HG03520 (cell line): Measurements from ENCODE around the gene KCNAB2.

Source experiments
- ATAC-seq: cut with Tn5 transposase; IDR thresholded peaks from one replicate; pipeline ENCODE4 v1.9.1; 2021; ENCODE audit warnings: mild to moderate bottlenecking, moderate library complexity; ENCODE audit not compliant: unreplicated experiment

KCNAB2 gene

DNA sequence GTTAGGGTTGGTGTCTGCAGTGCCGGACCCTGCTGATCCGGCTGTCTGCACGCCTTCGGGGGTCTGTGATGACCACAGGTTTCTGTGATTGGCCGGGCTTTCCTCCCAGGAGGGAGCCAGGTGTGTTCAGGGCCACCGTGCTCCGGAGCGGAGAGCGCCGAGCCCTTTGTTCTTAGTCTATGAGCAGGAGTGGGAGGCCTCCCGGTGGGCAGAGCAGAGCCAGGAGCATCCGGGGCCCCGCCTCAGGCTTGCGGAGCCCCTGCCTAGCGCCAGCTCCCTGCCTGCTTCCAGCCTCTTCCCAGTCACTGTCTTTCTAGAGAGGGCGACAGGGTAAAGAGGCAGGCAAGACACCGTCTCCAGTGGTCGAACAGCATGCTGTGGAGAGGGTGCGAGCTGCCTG is 31.8 kb downstream of the KCNAB2 start:
- no peak for ATAC-seq

DNA sequence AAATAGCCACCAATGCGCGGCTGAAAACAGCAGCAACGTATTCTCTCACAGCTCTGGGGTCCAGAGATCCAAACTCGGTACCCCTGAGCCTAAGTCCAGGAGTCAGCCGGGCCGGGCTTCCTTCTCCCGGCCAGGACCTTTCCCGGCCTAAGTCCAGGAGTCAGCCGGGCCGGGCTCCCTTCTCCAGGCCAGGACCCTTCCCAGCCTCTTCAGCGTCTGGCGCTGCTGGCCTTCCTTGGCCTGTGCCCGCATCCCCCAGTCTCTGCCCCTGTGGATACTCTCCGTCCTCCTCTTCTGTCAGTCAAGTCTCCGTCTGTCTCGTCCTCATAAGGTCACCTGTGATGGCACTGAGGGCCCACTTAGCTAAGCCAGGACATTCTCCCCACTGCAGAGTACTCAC is 32.2 kb downstream of the KCNAB2 start:
- no peak for ATAC-seq

DNA sequence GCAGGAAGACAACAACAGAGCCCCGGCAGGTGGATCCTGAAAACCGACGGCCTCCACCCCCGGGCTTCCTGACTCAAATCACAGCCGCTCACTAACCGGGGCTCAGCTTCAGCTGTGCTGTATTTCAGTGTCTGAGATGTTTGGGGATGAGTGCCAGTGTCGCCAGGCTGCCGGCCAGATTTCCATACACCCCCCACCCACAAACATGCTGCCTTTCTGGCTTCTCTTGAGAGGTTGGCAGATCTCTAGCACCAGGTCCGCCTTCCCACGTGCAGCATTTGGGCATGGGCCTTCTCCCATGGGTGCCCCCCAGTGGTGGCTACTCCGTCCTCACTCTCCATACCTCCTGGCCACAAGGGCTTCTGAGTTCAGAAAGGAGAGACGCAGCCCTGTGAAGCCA is 34.8 kb downstream of the KCNAB2 start:
- ATAC-seq: no peak

DNA sequence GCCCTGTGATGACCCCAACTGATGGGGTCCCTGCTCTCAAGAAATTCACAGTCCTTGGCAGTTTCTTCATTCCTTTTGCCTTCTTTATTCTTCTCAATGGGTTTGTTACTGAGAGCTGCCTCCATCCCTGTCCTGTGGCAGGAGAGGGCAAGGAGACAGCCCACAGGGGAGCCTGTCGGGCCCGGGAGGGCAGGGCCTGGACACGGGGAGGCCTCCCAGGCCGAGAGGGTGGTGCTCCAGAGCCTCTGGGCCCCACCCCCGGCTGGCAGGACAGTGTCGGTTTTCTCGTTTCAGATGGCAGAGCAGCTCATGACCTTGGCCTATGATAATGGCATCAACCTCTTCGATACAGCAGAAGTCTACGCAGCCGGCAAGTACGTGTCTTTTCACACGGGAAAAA is 36.2 kb downstream of the KCNAB2 start:
- ATAC-seq: no peak

DNA sequence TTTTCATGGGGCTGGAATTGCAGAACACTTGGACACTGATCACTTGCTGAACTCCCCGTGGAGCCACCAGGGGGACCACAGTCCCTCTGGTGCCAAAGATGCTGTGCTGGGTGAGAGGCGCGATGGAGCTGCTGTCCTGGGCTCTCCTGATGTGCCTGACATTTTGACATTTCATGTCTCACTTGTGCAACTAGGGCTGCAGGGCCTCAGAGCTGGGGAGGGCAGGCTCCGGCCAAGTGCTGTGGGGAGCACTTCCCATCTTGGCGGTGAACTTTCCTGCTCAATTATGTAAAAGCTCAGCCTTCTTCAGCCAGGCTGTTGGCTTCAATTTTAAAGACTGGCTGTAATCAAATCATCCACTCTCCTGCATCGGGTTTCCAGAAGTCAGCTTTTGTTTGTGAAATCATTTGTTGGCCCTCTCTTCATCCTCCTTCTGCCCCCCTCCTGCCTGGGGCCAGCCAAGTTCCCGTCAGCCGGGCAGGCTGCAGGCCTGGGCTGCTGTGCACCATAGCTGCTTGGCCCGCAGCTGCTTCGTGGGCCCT is 36.8 kb downstream of the KCNAB2 start:
- no peak for ATAC-seq

DNA sequence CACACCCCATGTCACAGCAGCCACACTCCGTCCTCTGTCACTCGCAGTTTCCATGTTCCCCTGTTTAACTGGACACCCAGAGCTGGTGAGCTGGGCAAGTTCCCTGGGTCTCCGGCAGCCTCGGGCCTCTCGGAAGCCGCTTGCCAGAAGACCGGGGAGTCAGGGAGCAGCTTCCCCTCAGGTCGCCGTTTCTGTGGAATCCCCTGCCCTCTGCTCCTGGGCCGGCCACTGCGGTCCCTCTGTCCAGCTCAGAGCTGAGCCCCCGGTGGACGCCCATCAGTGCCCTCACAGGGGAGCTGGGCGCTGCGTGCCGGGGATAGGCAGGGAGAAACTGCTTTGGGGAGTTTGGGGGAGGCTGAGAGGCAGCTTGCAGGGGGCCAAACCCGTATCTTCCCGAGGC is 37.7 kb downstream of the KCNAB2 start:
- ATAC-seq: no peak

DNA sequence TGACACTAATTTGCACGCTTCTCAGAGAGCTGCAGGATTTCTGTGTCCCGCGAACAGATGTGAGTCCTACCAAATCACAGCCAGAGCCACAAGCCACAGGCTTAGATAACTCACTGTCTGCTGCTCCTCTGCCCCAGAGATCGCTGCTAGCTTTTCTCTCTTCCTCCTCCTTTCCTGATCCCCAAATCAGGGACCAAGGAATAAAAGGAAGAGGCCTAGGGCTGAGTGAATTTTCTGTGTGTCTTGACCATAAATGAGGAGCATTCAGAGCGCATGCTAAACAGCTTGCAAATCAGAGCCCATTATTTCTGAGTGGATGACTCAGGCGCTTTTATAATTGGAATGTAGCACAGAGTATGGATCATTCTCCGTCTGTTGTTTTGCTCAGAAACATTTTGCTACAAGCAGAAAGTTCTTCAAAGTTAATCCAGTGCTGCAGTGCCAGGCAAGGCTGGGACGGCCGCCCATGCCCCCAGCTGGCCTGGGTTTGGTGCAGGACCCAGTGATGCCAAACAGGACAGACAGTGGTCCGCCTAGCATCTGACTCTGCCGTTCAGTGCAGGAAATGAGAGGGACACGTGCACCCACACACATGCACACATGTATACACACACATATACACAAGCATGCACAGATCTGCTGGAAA is 38.2 kb downstream of the KCNAB2 start:
- no peak for ATAC-seq

DNA sequence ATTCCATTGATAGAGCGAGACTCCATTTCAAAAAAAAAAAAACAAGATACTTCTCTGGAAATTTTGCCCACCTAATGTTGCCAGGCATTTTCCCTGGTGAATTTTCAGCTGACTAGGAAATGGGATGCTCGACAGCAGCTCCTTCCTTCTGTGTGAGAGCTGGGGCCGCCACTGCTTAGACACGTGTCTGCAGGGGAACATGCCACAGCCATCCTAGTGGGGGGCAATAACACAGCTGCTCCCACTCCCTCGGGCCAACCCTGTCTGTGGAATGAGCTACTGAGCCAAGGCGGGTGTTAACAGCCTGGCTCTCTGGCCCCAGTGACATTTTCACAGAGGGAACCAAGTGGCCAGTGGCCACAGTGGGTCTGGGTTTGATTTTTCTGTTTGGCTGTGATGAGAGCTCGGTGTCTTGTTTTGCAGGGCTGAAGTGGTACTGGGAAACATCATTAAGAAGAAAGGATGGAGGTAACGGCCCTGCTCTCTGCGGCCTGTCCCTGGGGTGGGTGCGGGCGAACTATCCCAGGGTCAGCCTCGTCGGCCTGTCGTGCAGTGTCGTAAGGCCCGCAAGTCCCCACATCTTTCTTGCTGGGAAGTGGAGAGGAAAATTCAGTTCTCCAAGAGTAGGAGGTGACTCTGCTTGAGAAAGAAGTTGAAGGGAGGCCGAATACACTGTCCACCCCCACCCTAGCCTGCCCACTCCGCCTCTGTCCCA is 39.2 kb downstream of the KCNAB2 start:
- ATAC-seq: no peak

DNA sequence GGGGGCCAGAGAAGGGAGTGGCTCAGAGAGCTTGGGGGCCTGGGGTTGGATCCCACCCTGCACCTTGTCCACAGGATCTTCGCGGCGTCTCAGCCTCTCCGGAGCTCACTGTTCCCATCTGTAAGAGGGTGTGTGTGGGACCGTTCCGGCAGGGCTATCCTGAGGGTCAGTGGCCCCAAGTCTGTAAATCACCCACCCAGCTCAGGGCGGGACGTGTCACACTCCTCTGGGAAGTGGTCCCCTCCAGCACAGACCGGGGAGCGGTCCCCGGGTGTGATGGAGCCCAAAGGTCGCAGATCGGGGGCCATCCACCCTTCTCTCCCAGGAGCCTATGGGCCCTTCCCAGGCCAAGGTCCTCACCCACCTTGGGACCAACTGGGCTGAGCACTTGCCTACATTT is 40.0 kb downstream of the KCNAB2 start:
- ATAC-seq: no peak

DNA sequence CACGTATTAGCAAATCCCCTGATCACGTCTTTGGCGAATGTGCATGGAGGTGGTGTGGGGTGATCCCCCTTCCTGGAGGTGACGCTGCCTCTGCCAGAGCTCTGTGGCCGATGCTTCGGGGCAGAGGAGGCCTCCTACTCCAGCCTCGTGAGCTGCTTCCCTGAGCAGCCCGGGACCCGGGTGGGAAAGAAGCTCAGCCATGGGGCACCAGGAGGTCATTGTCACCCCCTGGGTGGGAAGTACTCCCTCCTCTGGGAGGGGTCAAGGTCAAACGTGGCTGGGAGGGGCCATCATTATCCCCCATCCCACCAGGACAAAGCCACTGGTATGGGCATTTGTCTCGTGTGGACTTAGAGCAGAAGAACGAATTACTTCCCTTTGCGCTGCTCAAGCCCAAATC is 40.7 kb downstream of the KCNAB2 start:
- ATAC-seq: no peak

DNA sequence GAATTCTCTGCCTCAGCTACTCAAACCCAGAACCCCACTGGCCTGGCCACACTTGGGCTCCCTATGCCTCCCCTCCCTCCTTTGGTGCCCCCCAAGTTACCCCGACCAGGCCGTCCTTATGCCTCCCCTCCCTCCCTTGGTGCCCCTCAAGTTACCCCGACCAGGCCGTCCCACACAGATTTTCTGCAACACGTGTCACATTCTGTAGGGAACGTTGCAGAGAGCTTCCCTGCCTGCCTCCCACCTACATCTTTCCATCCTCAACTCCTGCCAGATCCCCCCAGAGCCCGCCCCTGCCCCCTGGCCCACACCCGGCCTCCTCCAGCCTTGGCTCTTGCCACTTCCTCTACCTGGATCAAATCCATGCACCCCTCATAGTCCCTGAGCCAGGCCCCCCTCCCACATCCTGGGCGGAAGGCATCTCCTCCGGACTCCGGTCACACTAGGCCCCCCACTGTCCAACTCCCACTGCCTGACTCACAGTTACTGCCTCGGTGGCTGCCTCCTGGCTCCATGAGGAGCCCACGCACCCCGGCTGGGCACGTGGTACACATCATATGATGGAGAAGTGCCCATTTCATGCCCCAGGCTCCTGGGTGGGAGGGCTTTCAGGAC is 41.2 kb downstream of the KCNAB2 start:
- ATAC-seq: no peak

DNA sequence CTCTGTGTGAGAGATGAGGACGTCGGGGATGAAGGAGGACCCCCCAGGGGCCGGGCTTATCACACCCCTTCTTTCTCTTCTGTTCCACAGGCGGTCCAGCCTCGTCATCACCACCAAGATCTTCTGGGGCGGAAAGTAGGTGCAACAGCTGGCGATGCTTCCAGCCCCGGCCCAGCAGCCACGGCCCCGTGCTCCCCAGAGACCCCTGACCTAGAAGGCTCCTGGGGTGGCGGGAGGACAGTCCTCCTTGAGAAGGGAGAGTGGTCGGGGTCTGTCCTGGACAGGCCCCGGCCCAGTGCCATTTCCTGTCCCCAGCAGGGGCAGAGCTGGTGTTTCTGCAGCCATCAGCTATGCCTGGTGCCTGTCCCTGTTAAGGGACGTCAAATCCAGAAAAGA is 41.7 kb downstream of the KCNAB2 start:
- ATAC-seq: no peak

DNA sequence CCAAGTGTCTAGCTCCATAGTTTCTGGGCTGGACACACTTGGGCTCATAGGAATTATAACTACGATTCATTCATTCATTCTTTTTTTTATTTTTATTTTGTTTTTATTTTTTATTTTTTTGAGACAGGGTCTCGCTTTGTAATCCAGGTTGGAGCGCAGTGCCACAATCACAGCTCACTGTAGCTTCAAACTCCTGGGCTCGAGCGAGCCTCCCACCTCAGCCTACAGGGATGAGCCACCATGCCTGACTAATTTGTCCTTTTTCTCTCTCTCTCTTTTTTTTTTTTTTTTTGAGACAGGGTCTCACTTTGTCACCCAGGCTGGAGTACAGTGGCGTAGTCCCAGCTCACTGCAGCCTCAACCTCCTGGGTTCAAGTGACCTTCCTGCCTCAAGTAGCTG is 42.3 kb downstream of the KCNAB2 start:
- ATAC-seq: no peak

DNA sequence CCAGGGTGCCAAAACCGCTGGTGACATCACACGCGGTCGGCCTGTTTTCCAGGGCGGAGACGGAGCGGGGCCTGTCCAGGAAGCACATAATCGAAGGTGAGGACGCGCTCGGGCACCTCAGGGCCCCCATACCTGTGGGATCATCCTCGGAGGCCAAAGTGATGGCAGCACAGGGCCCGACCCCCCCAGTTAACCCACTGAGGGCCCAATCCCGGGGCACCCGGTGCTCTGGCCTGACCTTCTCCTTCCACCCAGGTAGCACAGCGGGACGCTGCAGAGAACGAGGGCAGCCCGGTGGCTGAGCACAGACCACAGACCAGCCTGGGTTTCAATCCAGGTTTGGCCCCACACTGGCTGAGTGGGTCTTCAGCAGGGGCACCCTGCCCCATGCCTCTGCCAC is 43.3 kb downstream of the KCNAB2 start:
- ATAC-seq: no peak

DNA sequence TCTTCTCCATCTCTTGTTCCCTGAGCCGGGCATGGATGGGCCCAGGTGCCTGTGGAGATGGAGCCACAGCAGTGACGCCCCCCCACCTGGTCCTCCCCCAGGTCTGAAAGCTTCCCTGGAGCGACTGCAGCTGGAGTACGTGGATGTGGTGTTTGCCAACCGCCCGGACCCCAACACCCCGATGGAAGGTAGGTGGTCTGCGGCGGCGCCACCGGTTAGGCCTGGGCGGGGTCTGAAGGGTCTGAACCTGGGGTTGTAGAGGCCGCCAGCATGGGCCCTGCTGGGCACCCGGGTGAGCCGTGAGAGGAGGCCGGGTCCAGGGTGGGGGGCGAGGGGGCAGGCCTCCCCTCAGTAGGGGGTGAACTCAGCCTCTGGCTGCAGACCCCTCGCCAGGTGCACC is 44.6 kb downstream of the KCNAB2 start:
- ATAC-seq: no peak

DNA sequence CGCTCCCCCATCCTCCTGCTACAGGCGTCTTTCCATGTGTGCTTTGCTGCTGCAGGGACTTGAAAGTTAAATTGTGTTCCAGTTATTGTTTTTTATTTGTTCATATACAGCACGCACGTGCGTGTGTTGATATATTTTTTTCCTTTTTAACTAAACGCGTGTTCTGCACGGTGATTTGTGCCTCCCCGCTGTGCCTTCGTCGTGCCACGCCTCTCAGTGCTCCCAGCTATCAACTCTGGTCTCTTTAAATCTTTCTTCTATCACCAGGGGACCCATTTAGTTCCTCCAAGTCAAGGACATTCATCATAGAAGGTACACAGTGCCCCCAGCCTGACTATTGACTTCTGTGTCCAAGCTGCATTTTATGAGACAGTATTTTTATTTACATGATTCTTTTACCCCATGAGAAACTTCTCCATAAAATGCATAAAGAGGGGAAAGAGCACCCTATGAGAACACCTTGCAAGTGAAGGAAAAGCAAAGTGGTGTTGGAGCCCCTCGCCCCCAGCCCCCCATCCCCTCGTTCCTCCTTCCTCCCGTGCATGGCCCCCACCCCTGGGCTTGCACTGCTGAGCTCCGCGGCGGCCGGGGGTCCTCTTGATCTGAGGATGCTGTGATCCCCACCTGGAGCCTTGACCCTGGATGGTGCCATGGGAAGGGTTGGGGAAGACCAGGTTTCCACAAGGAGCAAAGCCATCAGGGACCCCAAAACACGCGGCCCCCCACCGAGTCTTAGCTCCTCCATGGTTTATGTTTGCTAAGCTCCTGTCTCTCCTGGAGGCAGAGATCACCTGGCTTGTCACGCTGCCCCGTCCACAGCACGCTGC is 45.5 kb downstream of the KCNAB2 start:
- ATAC-seq: no peak

DNA sequence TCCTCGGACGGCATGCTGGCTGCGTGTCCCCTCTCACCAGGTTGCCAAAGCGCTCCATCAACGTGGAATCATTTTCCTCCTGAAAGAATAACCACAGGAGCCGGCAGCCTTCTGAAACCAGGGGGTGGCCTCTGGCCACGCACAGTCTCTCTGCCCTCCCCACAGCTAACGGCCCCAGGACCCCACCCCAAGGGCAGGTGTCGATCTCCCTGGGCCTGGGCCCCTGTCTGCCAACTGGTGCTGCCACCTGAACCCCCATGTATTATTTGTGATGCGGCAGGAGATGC is 46.1 kb downstream of the KCNAB2 start:
- no peak for ATAC-seq

DNA sequence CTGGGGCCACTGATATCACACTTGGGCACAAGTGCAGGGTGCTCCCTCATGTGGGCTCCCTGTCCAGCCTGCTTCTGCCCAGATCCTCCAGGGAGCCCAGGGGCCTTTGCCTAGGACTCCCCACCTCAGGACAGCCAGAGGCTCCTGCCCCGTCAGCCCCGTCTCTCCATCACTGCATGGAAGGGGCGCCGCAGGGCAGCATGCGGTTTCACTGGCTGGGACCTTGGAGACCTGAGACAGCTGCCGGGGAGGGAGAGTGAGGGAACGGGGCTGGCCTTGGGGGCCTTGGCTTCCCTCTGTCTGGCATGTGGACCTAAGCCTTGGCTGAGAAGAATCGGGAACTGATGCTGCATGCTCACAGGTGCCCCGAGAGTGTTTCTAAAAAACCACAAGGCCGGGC is 46.5 kb downstream of the KCNAB2 start:
- ATAC-seq: no peak

DNA sequence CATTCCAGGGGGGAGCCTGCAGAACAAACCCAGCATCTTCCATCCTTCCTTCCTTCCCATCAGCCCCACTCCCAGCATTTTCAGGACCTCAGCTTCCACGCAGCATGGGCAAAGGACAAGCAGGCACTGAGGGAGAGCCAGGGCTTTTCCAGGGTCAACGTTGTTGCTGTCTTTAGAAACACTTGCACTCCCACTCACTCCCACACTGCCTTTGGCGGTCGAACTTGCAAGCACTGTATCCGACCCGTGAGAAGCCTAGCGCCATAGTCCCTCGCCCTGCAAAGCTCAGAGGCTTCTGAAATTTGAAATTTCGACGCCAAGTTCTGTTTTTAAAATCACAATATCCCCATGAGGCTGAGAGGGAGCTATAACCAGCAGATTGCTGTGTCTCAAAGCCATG is 47.4 kb downstream of the KCNAB2 start:
- ATAC-seq: no peak

DNA sequence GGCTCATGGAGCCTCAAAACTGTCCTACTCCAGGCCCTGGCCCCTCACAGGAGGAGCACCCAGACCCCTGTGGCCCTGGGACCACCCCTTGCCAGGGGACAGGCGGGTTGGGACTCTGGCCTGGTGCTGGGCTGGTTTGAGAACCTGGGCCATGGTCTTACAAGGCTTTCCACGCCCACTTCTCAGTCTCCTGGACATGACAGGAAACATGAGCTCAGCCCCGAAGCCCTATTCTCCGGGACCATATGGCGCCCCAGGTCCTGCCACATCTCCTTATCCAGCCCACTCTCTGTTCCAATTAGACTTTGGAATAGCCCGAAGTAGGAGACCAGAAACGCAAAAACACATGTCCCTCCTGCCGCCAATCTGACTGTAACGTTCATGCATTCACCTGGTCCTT is 47.9 kb downstream of the KCNAB2 start:
- ATAC-seq: no peak

DNA sequence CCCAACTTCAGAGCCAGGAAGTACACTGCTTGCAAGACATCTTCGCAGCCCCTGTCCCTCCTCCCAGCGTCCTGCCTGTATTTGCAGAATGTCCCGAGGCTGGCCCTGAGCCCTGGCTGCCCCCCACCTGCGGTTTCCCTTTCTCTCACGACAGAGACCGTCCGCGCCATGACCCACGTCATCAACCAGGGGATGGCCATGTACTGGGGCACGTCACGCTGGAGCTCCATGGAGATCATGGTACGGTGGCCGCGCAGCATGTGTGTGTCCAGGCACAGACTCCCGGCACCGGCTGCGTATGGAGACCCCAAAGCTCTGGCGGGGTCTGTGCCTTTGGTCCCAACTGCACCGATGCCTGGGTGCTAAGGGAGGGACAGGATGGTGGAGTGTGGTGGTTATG is 48.6 kb downstream of the KCNAB2 start:
- ATAC-seq: no peak
